Measurements from ENCODE around the gene MITF. TPM values are rescaled to one million over a fixed set of nuclear protein-coding genes. Genes with fewer than 3 reads are reported as not detected.
"Not testable (repeated sequence)": the region's sequence is repeated elsewhere in the genome, so short reads cannot be mapped to it uniquely, and the experiment has no call there.

The MITF gene
- total and polyA plus RNA-seq, 5 donors: 18.6 to 75.3 (median 52.7) TPM

DNA sequence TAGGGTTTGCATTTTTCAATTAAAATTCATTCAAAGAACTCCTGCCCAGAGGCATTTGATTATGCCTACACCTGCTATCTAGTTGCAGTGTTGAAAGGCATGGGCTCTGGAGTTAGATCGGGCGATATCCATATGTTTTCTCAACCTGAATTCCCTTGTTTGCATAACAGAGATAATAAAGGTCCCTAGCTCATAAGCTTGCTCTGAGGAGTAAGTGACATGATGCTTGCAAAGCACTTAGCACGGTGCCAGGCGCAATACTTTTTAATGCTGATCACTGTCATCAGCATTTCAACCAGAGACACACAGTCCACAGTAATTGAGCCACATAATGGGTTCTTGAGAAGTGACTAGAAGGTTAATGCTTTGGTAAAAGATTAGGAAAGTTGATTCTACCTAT is 154.0 kb downstream of the MITF start:
- H3K4me1 ChIP-seq (ENCODE audit: control insufficient read depth, insufficient read depth, low read length): peaks cover 3% of the 10 kb centered on the region
- 76% methylated on average over 4 of the region's 4 CpGs for WGBS
- H3K4me3 ChIP-seq (ENCODE audit: low read length): no peak overlapping the region

DNA sequence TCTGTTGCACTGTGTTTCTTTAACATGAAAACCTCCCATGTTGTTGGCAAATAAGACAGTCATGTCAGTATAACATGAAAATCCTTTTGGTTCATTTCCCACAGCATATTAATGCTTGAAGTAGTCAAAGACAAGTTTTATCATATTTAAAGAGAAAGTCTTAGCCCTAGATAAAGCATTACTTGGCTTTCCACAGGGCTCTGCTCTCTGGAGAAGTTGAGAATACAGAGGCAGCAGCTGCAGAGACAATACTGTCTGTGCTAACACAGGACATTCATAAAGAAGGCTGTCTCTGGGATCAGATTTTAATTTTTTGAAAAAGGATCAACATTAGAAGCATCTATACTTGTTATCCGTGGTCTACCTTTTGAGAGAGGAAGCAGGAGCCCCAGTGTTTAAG is 156.8 kb downstream of the MITF start:
- DNase-seq (no peak), ATAC-seq (no peak)
- H3K27me3 ChIP-seq (ENCODE audit: control insufficient read depth, insufficient read depth): no peaks in the 10 kb centered on the region
- intact Hi-C loops (cut with DNase I): no loop called here
- no peak overlapping the region for H3K27ac ChIP-seq (ENCODE audit: low read length)
- no peaks in the 10 kb centered on the region for H3K9me3 ChIP-seq (ENCODE audit: control insufficient read depth, low read length)
- H3K4me3 ChIP-seq (ENCODE audit: low read length): no peak overlapping the region
- H3K4me1 ChIP-seq (ENCODE audit: control insufficient read depth, insufficient read depth, low read length): peaks cover 9% of the 10 kb centered on the region
- WGBS: 71% methylated on average over 1 of the region's 1 CpG

More for the DNA sequence above, 154.0 kb downstream of the MITF start:
- intact Hi-C loops (cut with DNase I): no loop called here
- DNase-seq (no peak), ATAC-seq (no peak)
- no peaks in the 10 kb centered on the region for H3K27me3 ChIP-seq (ENCODE audit: control insufficient read depth, insufficient read depth)
- H3K27ac ChIP-seq (ENCODE audit: low read length): no peak overlapping the region
- no peaks in the 10 kb centered on the region for H3K9me3 ChIP-seq (ENCODE audit: control insufficient read depth, low read length)

DNA sequence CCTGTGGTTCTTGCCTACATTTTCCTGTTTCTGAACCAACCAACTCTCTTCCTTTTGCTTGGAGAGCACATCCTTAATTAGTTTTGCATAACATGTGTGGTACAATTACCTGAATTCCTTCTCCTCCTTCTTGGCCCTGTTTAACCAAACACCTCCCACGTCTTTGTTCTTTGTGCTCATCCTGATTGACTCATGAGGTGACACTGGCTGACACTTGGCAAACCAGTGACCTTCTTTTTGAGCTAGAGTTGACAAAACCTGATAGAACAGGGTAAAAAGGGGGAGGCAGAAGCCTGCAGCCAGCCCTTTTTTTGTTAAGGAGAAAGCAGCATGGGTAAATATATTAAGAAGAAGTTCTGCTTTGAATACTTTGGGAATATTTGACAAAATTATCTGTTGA is 161.1 kb downstream of the MITF start:
- Histone ChIP-seq H3K27me3 (ENCODE audit: control insufficient read depth, insufficient read depth) (no peaks in the 10 kb centered on the region), H3K27ac (ENCODE audit: low read length) (no peak overlapping the region), H3K4me3 (ENCODE audit: low read length) (no peak overlapping the region), H3K4me1 (ENCODE audit: control insufficient read depth, insufficient read depth, low read length) (peaks cover 12% of the 10 kb centered on the region), H3K9me3 (ENCODE audit: control insufficient read depth, low read length) (no peaks in the 10 kb centered on the region)
- DNase-seq (no peak), ATAC-seq (no peak)
- WGBS: 52% methylated on average over 1 of the region's 1 CpG
- intact Hi-C loops (cut with DNase I): no loop called here

DNA sequence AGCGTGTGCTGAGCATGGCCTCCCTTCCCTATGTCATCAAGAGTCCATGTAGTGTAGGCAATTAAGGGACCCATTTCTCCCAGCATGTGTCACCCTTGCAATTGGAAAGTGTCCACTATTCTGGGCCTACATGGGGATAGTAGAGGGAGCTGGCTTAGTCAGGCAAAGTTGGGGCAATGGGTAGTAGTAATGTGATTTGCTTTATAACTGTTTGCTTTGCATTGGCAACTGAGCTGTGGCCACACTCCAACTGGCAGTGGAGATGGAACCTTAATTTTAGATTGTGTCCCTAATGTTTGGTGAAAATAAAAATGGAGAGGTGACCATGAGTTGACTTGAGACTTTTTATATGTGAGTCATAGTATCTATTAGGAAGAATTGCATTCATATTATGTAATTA is 162.5 kb downstream of the MITF start:
- DNase-seq: no peak

DNA sequence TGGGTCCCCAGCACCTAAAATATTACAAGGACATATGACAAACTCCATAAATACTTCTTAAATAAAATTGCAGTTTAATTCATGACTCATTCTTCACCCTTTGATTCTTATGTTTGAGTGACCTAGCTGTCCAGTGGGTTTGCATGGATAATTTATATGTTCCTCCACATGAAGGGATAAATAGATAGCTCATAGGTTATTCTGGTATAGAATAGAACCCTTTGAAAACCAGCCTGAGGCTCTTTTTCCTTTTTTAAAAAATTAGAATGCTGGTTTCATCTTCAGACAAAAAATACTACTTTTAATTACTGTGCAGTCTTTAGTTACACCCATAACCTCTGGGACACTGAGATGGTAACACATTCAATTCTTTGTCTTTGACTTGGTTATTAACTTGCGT is 163.1 kb downstream of the MITF start:
- DNase-seq (no peak), ATAC-seq (no peak)
- no peaks in the 10 kb centered on the region for H3K9me3 ChIP-seq (ENCODE audit: control insufficient read depth, low read length)
- H3K4me3 ChIP-seq (ENCODE audit: low read length): no peak overlapping the region
- peaks cover 12% of the 10 kb centered on the region for H3K4me1 ChIP-seq (ENCODE audit: control insufficient read depth, insufficient read depth, low read length)
- intact Hi-C loops (cut with DNase I): no loop called here
- H3K27me3 ChIP-seq (ENCODE audit: control insufficient read depth, insufficient read depth): no peaks in the 10 kb centered on the region
- 89% methylated on average over 1 of the region's 1 CpG for WGBS
- H3K27ac ChIP-seq (ENCODE audit: low read length): no peak overlapping the region

More for the DNA sequence above, 162.5 kb downstream of the MITF start:
- Histone ChIP-seq H3K27ac (ENCODE audit: low read length) (no peak overlapping the region), H3K9me3 (ENCODE audit: control insufficient read depth, low read length) (no peaks in the 10 kb centered on the region), H3K4me3 (ENCODE audit: low read length) (no peak overlapping the region), H3K27me3 (ENCODE audit: control insufficient read depth, insufficient read depth) (no peaks in the 10 kb centered on the region), H3K4me1 (ENCODE audit: control insufficient read depth, insufficient read depth, low read length) (peaks cover 12% of the 10 kb centered on the region)
- intact Hi-C loops (cut with DNase I): no loop called here
- peak in 1 of 2 donors; percentile 42 for ATAC-seq
- WGBS: 98% methylated on average over 1 of the region's 1 CpG

DNA sequence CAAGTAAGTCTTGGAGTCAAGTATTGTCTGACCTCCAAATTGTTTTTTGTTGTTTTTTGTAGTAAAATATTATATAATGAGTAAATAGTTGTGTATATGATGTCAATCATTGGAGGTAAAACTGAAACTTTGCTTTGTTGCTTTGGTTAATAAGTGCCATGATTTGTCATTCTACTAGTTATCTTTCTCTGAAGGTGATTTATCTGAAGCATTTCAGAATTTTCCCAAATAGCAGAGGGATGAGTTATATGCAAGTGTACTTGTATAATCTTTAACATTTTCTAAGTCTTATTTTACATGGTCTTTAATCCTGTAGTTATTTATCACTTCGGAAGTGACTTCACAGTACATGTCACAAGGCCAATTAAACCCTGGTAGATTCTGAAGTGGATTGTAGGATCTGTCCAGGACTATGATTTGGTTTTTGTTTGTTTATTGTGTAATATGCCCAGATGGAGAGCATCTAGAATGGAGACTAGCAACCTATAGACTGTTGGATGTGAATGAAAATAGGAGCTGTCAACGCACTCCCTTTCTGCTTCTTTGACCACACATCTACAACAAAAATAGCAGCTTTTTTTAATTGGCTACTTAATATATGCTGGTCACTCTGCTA is 167.2 kb downstream of the MITF start:
- ATAC-seq (no peak), DNase-seq (no peak)
- H3K4me1 ChIP-seq (ENCODE audit: control insufficient read depth, insufficient read depth, low read length): peaks cover 5% of the 10 kb centered on the region
- H3K9me3 ChIP-seq (ENCODE audit: control insufficient read depth, low read length): no peaks in the 10 kb centered on the region
- H3K27ac ChIP-seq (ENCODE audit: low read length): no peak overlapping the region
- no peak overlapping the region for H3K4me3 ChIP-seq (ENCODE audit: low read length)
- intact Hi-C loops (cut with DNase I): no loop called here
- WGBS: 94% methylated on average over 2 of the region's 2 CpGs
- H3K27me3 ChIP-seq (ENCODE audit: control insufficient read depth, insufficient read depth): no peaks in the 10 kb centered on the region

DNA sequence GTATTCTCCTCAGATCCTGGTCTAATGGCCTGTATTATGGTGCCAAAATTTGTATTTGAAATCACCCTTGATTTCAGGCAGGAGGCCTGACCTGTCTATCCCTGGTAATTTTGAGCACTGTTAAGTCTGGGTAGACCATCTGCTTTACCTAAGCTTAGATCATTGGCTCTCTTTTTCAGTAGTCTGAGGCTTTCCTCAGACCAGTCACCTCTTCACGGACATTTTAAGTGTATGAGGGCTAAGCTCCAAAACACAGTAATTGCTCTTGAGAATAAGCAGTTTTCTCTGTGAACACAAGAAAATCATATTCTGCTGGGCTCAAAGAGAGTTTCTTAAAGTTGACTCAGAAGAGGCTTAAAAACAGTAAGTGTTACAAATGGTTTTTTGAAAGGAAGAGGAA is 168.3 kb downstream of the MITF start:
- WGBS: 47% methylated on average over 1 of the region's 1 CpG
- Histone ChIP-seq H3K4me1 (ENCODE audit: control insufficient read depth, insufficient read depth, low read length) (peaks cover 1% of the 10 kb centered on the region), H3K27me3 (ENCODE audit: control insufficient read depth, insufficient read depth) (no peaks in the 10 kb centered on the region), H3K4me3 (ENCODE audit: low read length) (no peak overlapping the region), H3K9me3 (ENCODE audit: control insufficient read depth, low read length) (no peaks in the 10 kb centered on the region), H3K27ac (ENCODE audit: low read length) (no peak overlapping the region)
- no peak for DNase-seq
- intact Hi-C loops (cut with DNase I): no loop called here
- ATAC-seq: no peak

DNA sequence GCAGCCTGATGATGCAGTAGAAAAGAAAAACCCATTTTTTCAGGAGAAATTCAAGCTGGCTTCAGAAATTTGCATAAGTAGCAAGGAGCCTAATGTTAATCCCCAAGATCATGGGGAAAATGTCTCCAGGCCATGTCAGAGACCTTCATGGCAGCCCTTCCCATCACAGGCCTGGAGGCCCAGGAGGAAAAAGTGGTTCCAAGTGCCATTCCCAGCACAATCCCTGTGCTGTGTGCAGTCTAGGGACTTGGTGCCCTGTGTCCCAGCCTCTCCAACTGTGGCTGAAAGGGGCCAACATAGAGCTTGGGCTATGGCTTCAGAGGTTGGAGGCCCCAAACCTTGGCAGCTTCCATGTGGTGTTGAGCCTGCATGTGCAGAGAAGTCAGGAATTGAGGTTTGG is 170.6 kb downstream of the MITF start:
- intact Hi-C loops (cut with DNase I); H3K4me1 ChIP-seq (ENCODE audit: control insufficient read depth, insufficient read depth, low read length); ATAC-seq; DNase-seq; H3K9me3 ChIP-seq (ENCODE audit: control insufficient read depth, low read length); H3K4me3 ChIP-seq (ENCODE audit: low read length); H3K27ac ChIP-seq (ENCODE audit: low read length); H3K27me3 ChIP-seq (ENCODE audit: control insufficient read depth, insufficient read depth): not testable (repeated sequence)

DNA sequence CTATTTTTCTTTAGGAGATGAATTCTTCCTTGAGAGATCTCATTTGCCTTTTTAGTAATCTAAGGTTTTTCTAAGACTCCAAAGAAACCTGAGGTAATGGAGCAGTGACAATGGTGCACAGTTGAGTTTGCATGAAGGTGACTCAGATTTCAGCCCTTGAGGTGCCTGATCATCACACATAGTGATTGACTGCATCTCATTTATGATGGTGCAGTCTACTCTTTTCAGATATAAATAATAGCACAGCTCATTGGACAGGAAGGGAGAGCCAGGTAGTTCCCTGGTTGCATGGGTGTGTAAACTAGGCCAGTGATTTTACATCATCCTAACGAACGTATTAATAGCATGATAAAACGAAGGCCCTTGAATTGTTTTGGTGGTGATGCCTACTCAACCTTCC is 174.2 kb downstream of the MITF start:
- no peaks in the 10 kb centered on the region for H3K4me1 ChIP-seq (ENCODE audit: control insufficient read depth, insufficient read depth, low read length)
- 75% methylated on average over 3 of the region's 3 CpGs for WGBS
- no peak overlapping the region for H3K4me3 ChIP-seq (ENCODE audit: low read length)
- peaks cover 2% of the 10 kb centered on the region for H3K9me3 ChIP-seq (ENCODE audit: control insufficient read depth, low read length)
- ATAC-seq: no peak
- DNase-seq: no peak
- intact Hi-C loops (cut with DNase I): no loop called here
- no peaks in the 10 kb centered on the region for H3K27me3 ChIP-seq (ENCODE audit: control insufficient read depth, insufficient read depth)
- no peak overlapping the region for H3K27ac ChIP-seq (ENCODE audit: low read length)

DNA sequence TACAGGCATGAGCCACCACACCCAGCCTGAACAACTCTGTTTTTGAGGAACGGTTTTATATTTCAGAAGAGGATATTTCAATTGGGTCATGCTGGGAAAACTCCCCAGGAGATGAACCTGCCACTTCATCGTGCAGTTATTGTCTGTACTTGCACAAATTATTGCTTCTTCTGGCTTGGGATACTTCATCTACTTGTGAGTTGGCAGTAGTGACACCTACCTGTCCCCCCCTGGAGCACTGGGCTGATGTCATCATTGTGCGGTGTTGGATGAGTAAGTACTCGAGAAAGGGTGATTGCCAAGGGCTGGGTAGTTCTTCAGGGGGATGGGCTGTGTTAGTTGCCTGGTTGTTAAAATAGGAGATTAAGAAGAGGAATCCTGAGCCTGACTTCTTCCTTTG is 175.1 kb downstream of the MITF start:
- Histone ChIP-seq H3K27me3 (ENCODE audit: control insufficient read depth, insufficient read depth) (no peaks in the 10 kb centered on the region), H3K27ac (ENCODE audit: low read length) (no peak overlapping the region), H3K4me1 (ENCODE audit: control insufficient read depth, insufficient read depth, low read length) (no peaks in the 10 kb centered on the region), H3K9me3 (ENCODE audit: control insufficient read depth, low read length) (peaks cover 2% of the 10 kb centered on the region), H3K4me3 (ENCODE audit: low read length) (no peak overlapping the region)
- peak; percentile 81 to 87 for ATAC-seq
- no peak for DNase-seq
- 75% methylated on average over 4 of the region's 4 CpGs for WGBS
- intact Hi-C loops (cut with DNase I): no loop called here

DNA sequence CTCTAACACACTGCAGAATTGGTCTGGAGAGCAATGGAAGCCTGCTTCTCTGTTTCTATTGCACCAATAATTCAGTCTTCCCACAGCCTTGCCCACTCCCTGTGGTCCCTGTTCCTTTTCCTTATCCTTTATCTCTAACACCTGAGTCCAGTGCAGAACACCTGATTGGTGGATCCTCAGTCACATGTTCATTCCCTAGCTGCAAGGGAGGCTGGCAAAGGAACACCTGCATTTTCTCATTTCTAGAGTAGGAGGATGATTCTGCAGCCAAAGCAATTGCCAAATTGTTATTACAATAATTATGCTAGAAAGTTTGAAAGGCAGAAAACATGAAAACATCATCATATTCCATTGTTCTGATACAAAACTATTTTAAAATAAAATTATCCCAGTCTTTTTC is 176.5 kb downstream of the MITF start:
- ATAC-seq (no peak), DNase-seq (no peak)
- Histone ChIP-seq H3K9me3 (ENCODE audit: control insufficient read depth, low read length) (peaks cover 2% of the 10 kb centered on the region), H3K27ac (ENCODE audit: low read length) (no peak overlapping the region), H3K27me3 (ENCODE audit: control insufficient read depth, insufficient read depth) (no peaks in the 10 kb centered on the region), H3K4me1 (ENCODE audit: control insufficient read depth, insufficient read depth, low read length) (peaks cover 3% of the 10 kb centered on the region), H3K4me3 (ENCODE audit: low read length) (no peak overlapping the region)
- intact Hi-C loops (cut with DNase I): no loop called here

DNA sequence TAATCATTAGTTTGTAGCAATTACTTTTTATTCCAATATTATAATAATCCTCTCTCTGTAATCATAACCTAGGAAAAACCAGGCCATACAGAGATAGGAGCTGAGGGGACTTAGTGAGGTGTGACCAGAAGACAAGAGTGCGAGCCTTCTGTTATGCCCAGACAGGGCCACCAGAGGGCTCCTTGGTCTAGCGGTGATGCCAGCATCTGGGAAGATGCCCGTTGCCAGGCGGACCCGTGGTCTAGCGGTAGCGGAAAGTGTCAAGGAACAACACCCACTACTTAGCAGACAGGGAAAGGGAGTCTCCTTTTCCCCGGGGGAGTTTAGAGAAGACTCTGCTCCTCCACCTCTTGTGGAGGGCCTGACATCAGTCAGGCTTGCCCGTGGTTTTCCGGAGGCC is 180.7 kb downstream of the MITF start:
- ATAC-seq; intact Hi-C loops (cut with DNase I); H3K4me1 ChIP-seq (ENCODE audit: control insufficient read depth, insufficient read depth, low read length); H3K9me3 ChIP-seq (ENCODE audit: control insufficient read depth, low read length); H3K27ac ChIP-seq (ENCODE audit: low read length); H3K27me3 ChIP-seq (ENCODE audit: control insufficient read depth, insufficient read depth); DNase-seq; H3K4me3 ChIP-seq (ENCODE audit: low read length): not testable (repeated sequence)
- WGBS: 60% methylated on average over 10 of the region's 10 CpGs

Data from right cardiac atrium (tissue), 5 donors.